Measurements from ENCODE around the gene ZMIZ1. TPM values are rescaled to one million over a fixed set of nuclear protein-coding genes. Genes with fewer than 3 reads are reported as not detected.

Gene ZMIZ1
- polyA plus RNA-seq, 3 donors = 3.3 to 64.6 (median 8.9) TPM

DNA sequence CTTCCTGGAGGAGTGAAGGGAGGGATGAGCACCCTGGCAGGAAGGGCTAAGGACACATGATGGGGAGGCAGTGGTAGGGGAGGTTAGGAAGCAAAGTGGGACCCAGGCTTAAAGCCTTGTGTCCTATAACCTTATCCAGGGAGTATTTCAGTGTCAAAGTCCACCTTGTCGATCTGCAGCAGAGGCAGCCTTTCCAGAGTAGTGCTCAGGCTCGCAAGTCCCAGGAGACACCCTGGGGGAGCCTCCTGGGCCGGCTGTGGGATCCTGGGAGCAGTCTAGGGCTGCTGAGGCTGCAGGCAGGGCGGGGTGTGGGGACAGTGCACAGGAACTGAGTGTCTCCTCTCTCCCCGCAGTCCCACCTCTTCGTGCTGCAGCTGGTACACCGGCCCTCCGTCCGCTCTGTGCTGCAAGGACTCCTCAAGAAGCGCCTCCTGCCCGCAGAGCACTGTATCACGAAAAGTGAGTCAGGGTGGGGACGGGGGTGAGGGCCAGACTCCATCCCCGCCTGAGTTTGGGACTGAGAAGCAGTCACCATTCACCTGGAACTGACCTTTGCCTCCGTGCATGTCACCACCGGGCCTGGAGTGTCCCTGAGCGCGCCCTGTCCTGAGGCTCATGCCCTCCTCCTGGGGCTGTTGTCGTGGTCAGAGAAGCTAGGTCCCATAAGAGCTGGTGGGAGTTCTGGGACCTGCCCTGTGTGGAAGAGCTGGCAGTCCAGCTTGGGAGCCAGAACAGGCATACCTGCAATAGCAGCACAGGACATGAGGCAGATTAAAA lies 233.2 kb downstream of the ZMIZ1 start:
- Histone ChIP-seq H4K20me1 (ENCODE audit: insufficient read depth, low read length) (peaks cover 42% of the 10 kb centered on the region), H3K4me1 (ENCODE audit: control insufficient read depth in 1 of 2, insufficient read depth in 2 of 2, low read length in 2 of 2) (peaks cover 16 to 21% of the 10 kb centered on the region in 2 donors), H2AFZ (ENCODE audit: insufficient read depth, low read depth, low read length, poor library complexity, severe bottlenecking) (no peak overlapping the region), H3K36me3 (replicated peaks in 1 of 2; ENCODE audit: control insufficient read depth in 1 of 2, insufficient read depth in 2 of 2, low read length in 2 of 2) (peaks cover 98 to 100% of the 10 kb centered on the region in 2 donors), H3K79me2 (ENCODE audit: insufficient read depth, low read length) (no peaks in the 10 kb centered on the region), H3K9me3 (replicated peaks in 1 of 2; ENCODE audit: control insufficient read depth in 1 of 2, insufficient read depth in 1 of 2, low read length in 2 of 2) (no peaks in the 10 kb centered on the region), H3K27me3 (ENCODE audit: control insufficient read depth in 2 of 2, insufficient read depth in 2 of 2, low read length in 2 of 2) (no peaks in the 10 kb centered on the region), H3K27ac (ENCODE audit: low read depth in 1 of 2, low read length in 2 of 2) (peak overlapping the region in 1 of 2 donors; percentile 35), H3K4me2 (replicated peaks; ENCODE audit: extremely low read depth, low read length, poor library complexity, severe bottlenecking) (no peak overlapping the region), H3K9ac (ENCODE audit: insufficient read depth, low read length, poor library complexity, severe bottlenecking) (no peak overlapping the region), H3K4me3 (replicated peaks in 1 of 3; ENCODE audit: low read depth in 2 of 3, low read length in 3 of 3) (no peak overlapping the region)
- H3K4me3 Mint-ChIP-seq = no peak overlapping the region
- TF ChIP-seq CTCF (IDR thresholded peaks at IDR 0.05) = no peak
- H3K27ac Mint-ChIP-seq = peak overlapping the region in 2 of 7 donors; percentile 36 to 76
- peaks cover 22% of the 10 kb centered on the region for H3K4me1 Mint-ChIP-seq
- peaks cover 0 to 2% (median 0%) of the 10 kb centered on the region in 3 donors for H3K27me3 Mint-ChIP-seq (ENCODE audit: low read depth in 3 of 3)
- no peak for DNase-seq
- 94% methylated on average over 19 of the region's 19 CpGs for WGBS (ENCODE audit: insufficient coverage)
- intact Hi-C loops (cut with micrococcal nuclease) = no loop called here
- peaks cover 97 to 100% of the 10 kb centered on the region in 2 donors for H3K36me3 Mint-ChIP-seq
- no peaks in the 10 kb centered on the region for H3K9me3 Mint-ChIP-seq

- no peak overlapping the region for H3K4me2 ChIP-seq (replicated peaks; ENCODE audit: extremely low read depth, low read length, poor library complexity, severe bottlenecking)
- peaks cover 98 to 100% of the 10 kb centered on the region in 2 donors for H3K36me3 ChIP-seq (replicated peaks in 1 of 2; ENCODE audit: control insufficient read depth in 1 of 2, insufficient read depth in 2 of 2, low read length in 2 of 2)
- peak overlapping the region in 3 of 7 donors; percentile 1 to 75 (median 50) for H3K27ac Mint-ChIP-seq
These were observed 235.1 kb downstream of the ZMIZ1 start for GRCh38 chr10:79303631-79304478.

More at GRCh38 chr10:79303631-79304478, 235.1 kb downstream of the ZMIZ1 start:
- intact Hi-C loops (cut with micrococcal nuclease) = no loop called here
- TF ChIP-seq CTCF (IDR thresholded peaks at IDR 0.05) = no peak
- peaks cover 8 to 15% of the 10 kb centered on the region in 2 donors for H3K4me1 ChIP-seq (ENCODE audit: control insufficient read depth in 1 of 2, insufficient read depth in 2 of 2, low read length in 2 of 2)
- Mint-ChIP-seq H3K9me3 (no peaks in the 10 kb centered on the region), H3K27me3 (ENCODE audit: low read depth in 3 of 3) (peaks cover 0 to 2% (median 0%) of the 10 kb centered on the region in 3 donors), H3K4me3 (no peak overlapping the region), H3K36me3 (peaks cover 97 to 100% of the 10 kb centered on the region in 2 donors), H3K4me1 (peaks cover 16% of the 10 kb centered on the region)
- no peaks in the 10 kb centered on the region for H3K79me2 ChIP-seq (ENCODE audit: insufficient read depth, low read length)
- no peak overlapping the region for H3K27ac ChIP-seq (ENCODE audit: low read depth in 1 of 2, low read length in 2 of 2)
- no peaks in the 10 kb centered on the region for H3K27me3 ChIP-seq (ENCODE audit: control insufficient read depth in 2 of 2, insufficient read depth in 2 of 2, low read length in 2 of 2)
- no peak overlapping the region for H3K9ac ChIP-seq (ENCODE audit: insufficient read depth, low read length, poor library complexity, severe bottlenecking)
- no peak overlapping the region for H2AFZ ChIP-seq (ENCODE audit: insufficient read depth, low read depth, low read length, poor library complexity, severe bottlenecking)
- WGBS (ENCODE audit: insufficient coverage) = 97% methylated on average over 25 of the region's 25 CpGs
- no peak for DNase-seq
- no peaks in the 10 kb centered on the region for H3K9me3 ChIP-seq (replicated peaks in 1 of 2; ENCODE audit: control insufficient read depth in 1 of 2, insufficient read depth in 1 of 2, low read length in 2 of 2)
- H3K4me3 ChIP-seq (replicated peaks in 1 of 3; ENCODE audit: low read depth in 2 of 3, low read length in 3 of 3) = no peak overlapping the region
- H4K20me1 ChIP-seq (ENCODE audit: insufficient read depth, low read length) = peaks cover 60% of the 10 kb centered on the region
